ENCODE measurements around the gene ZFHX2. TPM values are rescaled to one million over a fixed set of nuclear protein-coding genes. Genes with fewer than 3 reads are reported as not detected.
A peak's percentile ranks its signal among the peaks of the same experiment; 100 is the strongest.

Gene ZFHX2
- total and polyA plus RNA-seq, 7 experiments from 2014 or later: 0.45 to 2.6 (median 0.49) TPM; not detected in 2

GRCh38 chr14:23470947-23471346 lies 80.6 kb downstream of the ZFHX2 start:
- DNase-seq (no peak), ATAC-seq (no peak)
- Mint-ChIP-seq H3K27me3 (no peaks in the 10 kb centered on the region), H3K4me1 (peaks cover 7 to 12% (median 7%) of the 10 kb centered on the region in 7 donors), H3K4me3 (peak overlapping the region in 2 of 10 donors; percentile 42 to 77), H3K27ac (peak overlapping the region in 4 of 9 donors; percentile 4 to 68 (median 34)), H3K36me3 (peaks cover 8 to 26% (median 16%) of the 10 kb centered on the region in 5 donors), H3K9me3 (no peaks in the 10 kb centered on the region)
- Histone ChIP-seq H3K9me3 (ENCODE audit: control insufficient read depth in 2 of 3, low read length in 3 of 3) (no peaks in the 10 kb centered on the region), H3K27me3 (ENCODE audit: control insufficient read depth in 2 of 2, insufficient read depth in 2 of 2, low read length in 2 of 2) (no peaks in the 10 kb centered on the region), H3K4me3 (ENCODE audit: low read length) (no peak overlapping the region), H3K36me3 (ENCODE audit: control insufficient read depth in 2 of 3, insufficient read depth in 3 of 3, low read length in 3 of 3) (peaks cover 15 to 48% (median 21%) of the 10 kb centered on the region in 3 experiments), H3K4me1 (ENCODE audit: control insufficient read depth in 2 of 2, insufficient read depth in 2 of 2, low read length in 2 of 2) (peaks cover 6 to 11% of the 10 kb centered on the region in 2 donors), H3K27ac (ENCODE audit: low read depth, low read length) (no peak overlapping the region)
- intact Hi-C loops (cut with micrococcal nuclease): no loop called here
- CTCF ChIA-PET: interaction anchor here (1.9 kb wide), 1 partner anchor 89 kb away, joined by 8 read pairs; no protein-coding TSS in a partner anchor
- POLR2A ChIA-PET: interaction anchor here (0.9 to 1.0 kb wide), 2 partner anchors 150 to 168 kb away, joined by 3 to 4 read pairs; partner anchors contain the start of genes PABPN1 and PPP1R3E

Other genes starting within 250 kb of the ZFHX2 start
- gene PPP1R3E, start 248.9 kb downstream of the ZFHX2 start, total RNA-seq: 100 to 1,000 TPM in 2 of 5 experiments, 10 to 100 TPM in 3; 35.7 to 138 (median 67.0) TPM
- 1 to 10 TPM; 1.6 to 2.9 TPM for gene PPP1R3E, start 248.9 kb downstream of the ZFHX2 start, polyA plus RNA-seq
- gene BCL2L2, start 244.9 kb downstream of the ZFHX2 start, total RNA-seq: 1 to 10 TPM; 2.8 to 8.0 (median 5.6) TPM
- gene BCL2L2, start 244.9 kb downstream of the ZFHX2 start, polyA plus RNA-seq: not detected
- gene PABPN1, start 230.3 kb downstream of the ZFHX2 start, total RNA-seq: 100 to 1,000 TPM; 176 to 213 (median 196) TPM
- gene PABPN1, start 230.3 kb downstream of the ZFHX2 start, polyA plus RNA-seq: 10 to 100 TPM; 57.5 to 94.5 TPM
- 10 to 100 TPM in 3 of 5 experiments, 1 to 10 TPM in 2; 1.9 to 30.0 (median 22.6) TPM for gene SLC22A17, start 198.9 kb downstream of the ZFHX2 start, total RNA-seq
- gene SLC22A17, start 198.9 kb downstream of the ZFHX2 start, polyA plus RNA-seq: 10 to 100 TPM in 1 of 2 donors, 1 to 10 TPM in 1; 9.7 to 10.8 TPM
- not detected for gene EFS, start 186.6 kb downstream of the ZFHX2 start, total RNA-seq
- gene EFS, start 186.6 kb downstream of the ZFHX2 start, polyA plus RNA-seq: not detected
- not detected for gene IL25, start 179.0 kb downstream of the ZFHX2 start, total RNA-seq
- gene IL25, start 179.0 kb downstream of the ZFHX2 start, polyA plus RNA-seq: not detected
- gene CMTM5, start 174.7 kb downstream of the ZFHX2 start, total RNA-seq: not detected
- not detected for gene CMTM5, start 174.7 kb downstream of the ZFHX2 start, polyA plus RNA-seq
- gene MYH6, start 143.5 kb downstream of the ZFHX2 start, total RNA-seq: under 1 TPM in 1 of 5 experiments, not detected in 4; 0.27 TPM
- gene MYH6, start 143.5 kb downstream of the ZFHX2 start, polyA plus RNA-seq: not detected
- not detected for gene MYH7, start 116.1 kb downstream of the ZFHX2 start, total RNA-seq
- gene MYH7, start 116.1 kb downstream of the ZFHX2 start, polyA plus RNA-seq: not detected
- gene NGDN, start 82.1 kb downstream of the ZFHX2 start, total RNA-seq: 100 to 1,000 TPM in 1 of 5 experiments, 10 to 100 TPM in 4; 52.9 to 152 (median 74.0) TPM
- 100 to 1,000 TPM; 101 to 112 TPM for gene NGDN, start 82.1 kb downstream of the ZFHX2 start, polyA plus RNA-seq
- 10 to 100 TPM; 16.4 to 26.7 (median 19.2) TPM for gene THTPA, start 4.5 kb upstream of the ZFHX2 start, total RNA-seq
- 10 to 100 TPM; 17.9 to 18.1 TPM for gene THTPA, start 4.5 kb upstream of the ZFHX2 start, polyA plus RNA-seq
- 100 to 1,000 TPM; 266 to 548 (median 293) TPM for gene AP1G2, start 16.0 kb upstream of the ZFHX2 start, total RNA-seq
- gene AP1G2, start 16.0 kb upstream of the ZFHX2 start, polyA plus RNA-seq: 100 to 1,000 TPM in 1 of 2 donors, 10 to 100 TPM in 1; 66.4 to 113 TPM
- 1 to 10 TPM in 1 of 5 experiments, under 1 TPM in 1, not detected in 3; 0.16 to 1.2 TPM for gene JPH4, start 27.0 kb upstream of the ZFHX2 start, total RNA-seq
- gene JPH4, start 27.0 kb upstream of the ZFHX2 start, polyA plus RNA-seq: under 1 TPM in 1 of 2 donors, not detected in 1; 0.13 TPM
- 1 to 10 TPM in 1 of 5 experiments, not detected in 4; 5.5 TPM for gene DHRS2, start 84.6 kb upstream of the ZFHX2 start, total RNA-seq
- under 1 TPM in 1 of 2 donors, not detected in 1; 0.63 TPM for gene DHRS2, start 84.6 kb upstream of the ZFHX2 start, polyA plus RNA-seq

All from naive thymus-derived CD4-positive, alpha-beta T cell (primary cell).